GM19023 (cell line): ENCODE data around the gene PRORP.
"Not testable (repeated sequence)": the region's sequence is repeated elsewhere in the genome, so short reads cannot be mapped to it uniquely, and the experiment has no call there.

Source experiments
- ATAC-seq: cut with Tn5 transposase; IDR thresholded peaks from one replicate; pipeline ENCODE4 v1.9.1; 2021; ENCODE audit warnings: mild to moderate bottlenecking, moderate library complexity; ENCODE audit not compliant: unreplicated experiment

PRORP gene

DNA sequence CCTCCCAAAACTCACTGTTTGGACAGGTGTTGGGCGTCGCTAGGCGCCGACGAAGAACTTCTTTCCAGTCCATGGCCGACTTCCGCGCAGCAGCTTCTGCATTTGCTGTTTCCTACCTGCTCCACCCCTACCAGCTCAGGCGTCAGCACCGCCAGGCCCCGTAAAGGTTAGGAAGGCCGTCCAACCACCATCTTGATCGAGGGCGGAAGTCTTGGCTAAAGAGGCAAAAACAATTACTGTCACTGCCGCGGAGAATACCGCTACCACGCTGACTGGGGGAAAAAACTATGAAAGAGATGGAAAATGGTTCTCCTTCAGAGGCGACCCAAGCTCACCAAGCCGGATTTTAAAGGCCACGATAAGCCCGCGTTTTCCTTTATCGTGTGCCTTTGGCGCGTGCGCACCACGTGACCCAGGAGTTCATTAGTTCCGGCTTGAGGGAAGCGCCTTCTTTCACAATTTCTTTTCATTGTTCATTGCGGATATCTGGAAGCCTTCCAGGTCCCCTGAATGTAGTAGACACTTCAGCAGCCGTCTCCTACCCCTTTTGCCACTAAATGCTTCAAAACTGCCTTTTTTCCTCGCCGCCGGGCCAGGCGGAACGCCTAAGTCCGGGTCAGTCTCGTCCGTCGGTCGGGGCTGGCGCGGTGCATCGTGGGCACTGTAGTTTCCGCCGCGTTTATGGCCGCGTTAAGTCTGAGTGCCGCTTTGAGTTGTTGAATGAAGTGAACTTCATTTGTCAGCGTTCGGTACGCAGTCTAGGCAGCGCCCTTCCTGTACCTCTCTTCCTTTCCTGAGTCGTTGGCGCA is at the start of gene PRORP, which contains the start of gene PPP2R3C:
Gene PRORP, plus strand, starts transcription at position 666 of the 809 bp plus-strand sequence. CDS start 694 bp downstream, outside the sequence.
Gene PPP2R3C, minus strand, starts transcription at position 104 of the 809 bp plus-strand sequence. Its CDS starts 31 bp downstream, at position 73.
- ATAC-seq = peak; percentile 84

DNA sequence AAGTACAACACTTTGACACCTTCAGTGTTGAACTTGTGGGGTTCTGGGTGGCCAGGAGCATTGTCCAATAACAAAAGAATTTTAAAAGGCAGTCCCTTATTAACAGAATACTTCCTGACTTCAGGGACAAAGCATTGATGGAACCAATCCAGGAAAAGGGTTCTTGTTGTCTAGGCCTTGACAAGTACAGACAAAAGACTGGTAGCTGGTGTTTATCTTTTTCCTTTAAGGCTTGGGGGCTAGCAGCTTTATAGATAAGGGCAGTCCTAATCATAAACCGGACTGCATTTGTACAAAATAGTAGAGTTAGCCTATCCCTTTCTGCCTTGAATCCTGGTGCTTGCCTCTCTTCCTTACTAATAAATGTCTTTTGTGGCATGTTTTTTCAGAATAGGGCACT is 48.9 kb upstream of the PRORP start:
- ATAC-seq = no peak

- ATAC-seq = no peak
Observed at GRCh38 chr14:35078082-35078481, 44.3 kb upstream of the PRORP start.

DNA sequence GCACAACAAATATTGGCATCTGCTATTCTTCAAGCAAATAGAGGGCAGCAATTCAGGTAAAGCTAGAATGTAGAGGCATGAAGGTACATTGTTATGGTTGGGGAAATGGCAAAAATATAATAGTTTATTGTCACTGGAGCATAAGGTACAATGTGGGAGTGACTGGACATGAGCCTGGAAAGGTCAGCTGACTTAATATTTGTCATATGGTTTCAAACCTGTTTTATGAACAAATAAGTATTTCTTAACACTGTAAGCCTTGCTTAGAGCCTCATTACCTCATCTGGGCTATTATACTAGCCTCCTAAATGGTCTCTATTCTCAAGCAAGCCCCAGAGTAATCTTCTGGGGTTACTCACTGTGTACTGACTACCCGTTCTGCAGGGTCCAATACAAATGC is 42.6 kb upstream of the PRORP start:
- ATAC-seq = no peak

GRCh38 chr14:35083530-35084150 is 38.7 kb upstream of the PRORP start:
- ATAC-seq = no peak

- ATAC-seq = no peak
Observed at GRCh38 chr14:35085441-35085840, 36.9 kb upstream of the PRORP start.

DNA sequence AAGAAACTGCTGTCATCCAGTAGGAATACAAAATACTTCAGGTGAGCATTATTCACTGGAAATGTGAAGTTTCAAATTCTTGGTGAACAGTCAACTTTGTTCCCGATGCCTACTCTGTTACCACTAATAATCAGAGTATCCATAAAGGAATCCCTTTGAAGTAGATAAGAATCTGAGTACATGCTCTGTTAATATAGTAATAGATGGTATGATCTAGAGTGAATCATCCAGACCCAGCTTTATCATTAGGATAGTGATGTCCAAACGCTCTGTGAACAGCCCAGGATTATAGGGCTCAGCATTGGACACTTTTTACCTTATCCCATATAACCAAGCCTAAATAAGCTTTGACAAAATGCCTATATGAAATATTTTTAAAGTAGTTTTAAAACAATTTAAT is 33.8 kb upstream of the PRORP start:
- no peak for ATAC-seq

DNA sequence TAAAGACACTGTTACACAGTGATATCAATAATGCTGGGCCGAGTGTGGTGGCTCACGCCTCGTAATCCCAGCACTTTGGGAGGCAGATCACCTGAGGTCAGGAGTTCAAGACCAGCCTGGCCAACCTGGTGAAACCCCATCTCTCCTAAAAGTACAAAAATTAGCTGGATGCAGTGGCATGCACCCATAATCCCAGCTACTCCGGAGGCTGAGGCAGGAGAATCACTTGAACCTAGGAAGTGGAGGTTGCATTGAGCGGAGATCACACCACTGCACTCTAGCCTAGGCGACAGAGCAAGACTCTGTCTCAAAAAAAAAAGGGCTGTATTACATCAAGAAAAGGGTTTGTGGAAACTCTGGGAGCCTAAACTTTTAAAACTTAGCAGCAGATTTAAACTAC is 27.7 kb upstream of the PRORP start:
- ATAC-seq = not testable (repeated sequence)

DNA sequence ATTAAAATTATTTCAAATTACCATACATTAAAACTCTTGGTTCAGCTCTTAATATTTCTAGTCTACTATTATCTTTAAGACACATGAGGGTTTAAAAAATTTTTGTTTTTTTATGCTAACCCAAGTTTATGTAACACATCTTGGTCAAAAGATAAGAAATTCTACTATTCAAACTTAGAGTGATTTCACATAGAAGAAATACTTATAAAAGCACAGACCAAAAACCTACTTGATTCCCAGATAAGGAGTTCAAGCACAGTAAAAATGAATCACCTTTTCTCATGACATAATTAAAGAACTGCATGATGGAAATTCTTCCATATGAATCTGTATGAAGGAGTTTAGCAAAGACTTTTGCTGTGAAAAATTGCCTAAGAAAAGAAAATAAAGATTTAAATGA is 14.5 kb upstream of the PRORP start:
- no peak for ATAC-seq

GRCh38 chr14:35112641-35113040 is 9.7 kb upstream of the PRORP start:
- ATAC-seq = no peak

GRCh38 chr14:35113308-35113950 is 8.9 kb upstream of the PRORP start:
- no peak for ATAC-seq

DNA sequence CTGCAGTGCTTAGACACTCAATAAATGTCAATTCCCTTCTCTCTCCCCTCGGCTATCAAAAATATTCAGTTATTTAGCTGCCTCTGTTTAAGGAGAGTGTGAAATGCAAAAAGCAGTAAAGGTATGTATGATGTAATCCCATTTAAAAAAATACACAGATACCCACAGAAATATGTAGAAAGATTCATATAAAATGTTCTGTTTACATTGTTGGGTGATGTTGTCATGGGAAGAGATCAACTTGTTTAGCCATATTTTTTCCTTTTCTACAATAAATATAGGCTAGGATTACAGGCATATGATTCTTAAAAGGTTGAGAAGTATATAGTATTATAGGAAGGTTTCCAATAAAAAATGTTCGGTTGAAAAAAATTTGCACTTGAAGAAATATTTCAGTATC is 8.3 kb upstream of the PRORP start:
- ATAC-seq = no peak

- ATAC-seq = no peak
Observed at GRCh38 chr14:35116242-35116641, 6.1 kb upstream of the PRORP start.

- no peak for ATAC-seq
Observed at GRCh38 chr14:35117112-35117511, 5.2 kb upstream of the PRORP start.

- peak; percentile 0 for ATAC-seq
Observed at GRCh38 chr14:35121026-35121886, 1.1 kb upstream of the PRORP start.

DNA sequence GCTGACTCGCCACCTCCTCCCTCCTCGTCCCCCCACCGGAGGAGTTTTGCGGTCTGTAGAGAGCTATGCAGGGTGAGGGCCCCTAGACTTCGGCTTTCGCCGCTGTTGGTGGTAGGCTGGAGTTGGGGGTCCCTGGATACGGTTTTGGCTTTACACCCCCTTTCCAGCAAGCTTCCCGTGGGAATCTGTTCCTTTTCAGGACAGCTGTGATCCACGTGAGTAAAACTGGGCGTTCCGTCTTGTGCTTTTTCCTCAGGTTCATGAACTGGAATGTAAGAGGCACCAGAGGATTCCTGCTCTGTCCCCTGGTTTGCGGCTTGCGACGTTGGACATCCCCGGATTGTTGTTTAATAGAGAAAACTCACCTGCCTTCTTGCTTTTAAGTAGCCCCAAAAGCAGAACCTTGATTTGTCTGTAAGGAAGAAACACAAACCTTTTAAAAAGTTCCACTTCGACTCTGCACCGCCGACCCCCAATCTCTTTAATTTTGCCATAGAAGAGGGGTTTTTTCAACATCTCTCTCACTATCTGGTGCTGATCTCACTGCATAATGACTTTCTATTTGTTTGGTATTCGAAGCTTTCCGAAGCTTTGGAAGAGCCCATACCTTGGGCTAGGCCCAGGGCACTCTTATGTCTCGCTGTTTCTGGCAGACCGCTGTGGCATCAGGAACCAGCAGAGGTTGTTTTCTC is 490 bp downstream of the PRORP start:
- peak; percentile 38 for ATAC-seq

GRCh38 chr14:35123388-35123703 is 994 bp downstream of the PRORP start:
- ATAC-seq = no peak

DNA sequence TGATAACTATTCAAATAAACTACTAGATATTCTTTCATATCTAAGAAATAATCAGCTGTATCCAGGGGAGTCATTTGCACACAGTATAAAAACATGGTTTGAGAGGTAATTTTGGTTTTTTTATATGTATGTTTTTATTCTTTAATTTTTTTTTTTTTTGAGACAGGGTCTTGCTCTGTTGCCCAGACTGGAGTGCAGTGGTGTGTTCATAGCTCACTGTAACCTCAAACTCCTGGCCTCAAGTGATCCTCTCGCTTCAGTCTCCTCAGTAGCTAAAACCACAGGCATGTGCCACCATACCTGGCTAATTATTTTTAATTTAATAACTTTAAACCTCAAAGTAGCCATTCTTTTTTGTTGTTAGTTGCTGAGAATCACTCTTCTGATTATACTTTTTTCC is 1.8 kb downstream of the PRORP start:
- no peak for ATAC-seq

GRCh38 chr14:35133542-35134328 is 11.4 kb downstream of the PRORP start:
- ATAC-seq = no peak
